Spleen (tissue), 11 donors: ENCODE measurements around the gene LRRTM1. TPM values are rescaled to one million over a fixed set of nuclear protein-coding genes. Genes with fewer than 3 reads are reported as not detected.

ENCODE experiments used
- DNase-seq: peaks from one replicate; pipeline ENCODE4 v3.0.0-alpha.2; 2020
- H3K27ac ChIP-seq, 8 donors: fragments of 200-600 bp; sonication (generic) in 7 of 8; 1 replicate in 4 of 8; 2 replicates in 4 of 8; pipeline versions ENCODE4 v1.5.0 to v1.8.0; 2016 to 2021; ENCODE audit warnings: inconsistent platforms in 4 of 8, mild to moderate bottlenecking in 4 of 8, moderate library complexity in 1 of 8
- H3K27me3 ChIP-seq, 7 donors: fragments of 200-600 bp; sonication (generic) in 6 of 7; replicated peaks in 1 of 7; 1 replicate in 4 of 7; 2 replicates in 3 of 7; pipeline versions ENCODE4 v1.5.0 to v1.8.0; 2016 to 2021; ENCODE audit warnings: inconsistent platforms in 3 of 7, mild to moderate bottlenecking in 1 of 7
- H3K36me3 ChIP-seq, 6 donors: fragments of 200-600 bp; sonication (generic) in 5 of 6; 1 replicate in 4 of 6; 2 replicates in 2 of 6; pipeline versions ENCODE4 v1.5.0 to v1.8.0; 2016 to 2021; ENCODE audit warnings: inconsistent platforms in 2 of 6
- H3K4me1 ChIP-seq, 6 donors: fragments of 200-600 bp; sonication (generic) in 5 of 6; 1 replicate in 3 of 6; 2 replicates in 3 of 6; pipeline versions ENCODE4 v1.5.0 to v1.8.0; 2016 to 2021; ENCODE audit warnings: inconsistent platforms in 3 of 6
- H3K4me3 ChIP-seq, 8 donors: fragments of 200-600 bp; sonication (generic) in 7 of 8; 1 replicate in 4 of 8; 2 replicates in 4 of 8; pipeline versions ENCODE4 v1.5.0 to v1.8.0; 2016 to 2021; ENCODE audit warnings: inconsistent platforms in 4 of 8, mild to moderate bottlenecking in 4 of 8, moderate library complexity in 2 of 8
- H3K9me3 ChIP-seq, 8 donors: fragments of 200-600 bp; sonication (generic) in 7 of 8; 1 replicate in 4 of 8; 2 replicates in 4 of 8; pipeline versions ENCODE4 v1.5.0 to v1.8.0; 2016 to 2021; ENCODE audit warnings: inconsistent platforms in 4 of 8
- CTCF ChIP-seq, 11 experiments: fragments of 200-600 bp in 7 of 11; fragments of 450-650 bp in 4 of 11; sonication (generic) in 4 of 11; IDR thresholded peaks in 8 of 11; conservative IDR thresholded peaks in 3 of 11; 1 replicate in 7 of 11; 2 replicates in 4 of 11; pipeline versions ENCODE4 v1.4.0 to v1.8.0; 2016 to 2021; ENCODE audit warnings: antibody characterized with exemption in 11 of 11, inconsistent platforms in 4 of 11, mild to moderate bottlenecking in 1 of 11
- POLR2A ChIP-seq, 3 donors: fragments of 450-650 bp; IDR thresholded peaks; one replicate each; pipeline ENCODE4 v1.5.1; 2017; ENCODE audit warnings: antibody characterized with exemption in 3 of 3, mild to moderate bottlenecking in 1 of 3
- POLR2AphosphoS5 ChIP-seq, 3 donors: sonication (generic); formaldehyde crosslinking; IDR thresholded peaks; one replicate each; pipeline ENCODE4 v1.5.1; 2017; ENCODE audit warnings: antibody characterized with exemption in 3 of 3
- WGBS, 5 donors: extraction: QIAGEN DNeasy Blood & Tissue Kit in 3 of 5; methylation state at CpG; one replicate each; pipeline versions ENCODE4 v1.1.5 to v1.1.7; 2013 to 2018; 5-methylcytosine and 5-hydroxymethylcytosine counted together
- intact Hi-C: fragments of 100-400 bp; cut with DNase I; formaldehyde crosslinking; loops from one replicate; pipeline ENCODE4 v1.15.0; 2023; ENCODE audit warnings: low total_unique reads
- polyA plus RNA-seq, 3 donors: library from polyadenylated mRNA; stranded (reverse); fragments of 200-250 nt; gene quantifications; one replicate each; pipeline ENCODE4 v1.2.1, GENCODE V29; 2013
- total RNA-seq, 7 donors: library from RNA; depleted of rRNA in 3 of 7; stranded (reverse); fragments of >200 nt in 3 of 7; fragmentation: NEBNext Ultra II Directional in 4 of 7; extraction: Animal tissue kit (Norgen Biotek cat#: 25700) in 4 of 7; gene quantifications; one replicate each; pipeline versions ENCODE4 v1.1.0 to v1.2.1, GENCODE V29; 2016 to 2021
- donor health status: healthy with polysubstance abuse.
- donor health status: DM: no; HTN: no; CAD: no; lungs with moderate emphysema.
- donor health status: DM: no; HTN: no; CAD: no.
- donor health status: Bipolar disorder and iron deficiency.
- donor health status: healthy.
- donor health status: DM: no; HTN: no; CAD: no.
- donor health status: DM: yes; HTN: yes; CAD: no.

Gene LRRTM1
- total and polyA plus RNA-seq, 10 donors = 0.10 TPM; not detected in 9

GRCh38 chr2:80258341-80258740, 46.2 kb downstream of the LRRTM1 start:
- 76 to 93% (median 85%) methylated on average over 5 of the region's 5 CpGs for WGBS, 5 donors
- Histone ChIP-seq H3K36me3 (no peaks in the 10 kb centered on the region), H3K4me3 (no peak overlapping the region), H3K27me3 (no peaks in the 10 kb centered on the region), H3K9me3 (no peaks in the 10 kb centered on the region), H3K4me1 (no peaks in the 10 kb centered on the region), H3K27ac (no peak overlapping the region)
- no peak for DNase-seq
- intact Hi-C loops = no loop called here
- TF ChIP-seq POLR2A (IDR thresholded peaks at IDR 0.05) = no peak
- no peak for TF ChIP-seq POLR2AphosphoS5 (IDR thresholded peaks at IDR 0.05)
- no peak for TF ChIP-seq CTCF (IDR thresholded peaks at IDR 0.05 in 8 of 11, conservative IDR thresholded peaks at IDR 0.05 in 3 of 11)

- H3K36me3 ChIP-seq = no peaks in the 10 kb centered on the region
- TF ChIP-seq POLR2AphosphoS5 (IDR thresholded peaks at IDR 0.05) = no peak
- no peak for TF ChIP-seq POLR2A (IDR thresholded peaks at IDR 0.05)
- no peak for TF ChIP-seq CTCF (IDR thresholded peaks at IDR 0.05 in 8 of 11, conservative IDR thresholded peaks at IDR 0.05 in 3 of 11)
- no peaks in the 10 kb centered on the region for H3K4me1 ChIP-seq
- no peak overlapping the region for H3K4me3 ChIP-seq
- intact Hi-C loops = no loop called here
- WGBS, 5 donors = 88 to 98% (median 92%) methylated on average over 4 of the region's 4 CpGs
- no peak for DNase-seq
- H3K9me3 ChIP-seq = no peaks in the 10 kb centered on the region
- H3K27me3 ChIP-seq = no peaks in the 10 kb centered on the region
- no peak overlapping the region for H3K27ac ChIP-seq
Measured at GRCh38 chr2:80257450-80257849, 47.1 kb downstream of the LRRTM1 start.

GRCh38 chr2:80256782-80257167, 47.8 kb downstream of the LRRTM1 start:
- WGBS, 5 donors = 4 to 16% (median 13%) methylated on average over 3 of the region's 3 CpGs

More at GRCh38 chr2:80256782-80257167, 47.8 kb downstream of the LRRTM1 start:
- no peaks in the 10 kb centered on the region for H3K9me3 ChIP-seq
- no peaks in the 10 kb centered on the region for H3K4me1 ChIP-seq
- no peaks in the 10 kb centered on the region for H3K36me3 ChIP-seq
- intact Hi-C loops = no loop called here
- no peaks in the 10 kb centered on the region for H3K27me3 ChIP-seq
- H3K4me3 ChIP-seq = no peak overlapping the region
- DNase-seq = no peak
- no peak overlapping the region for H3K27ac ChIP-seq
- TF ChIP-seq CTCF (IDR thresholded peaks at IDR 0.05 in 8 of 11, conservative IDR thresholded peaks at IDR 0.05 in 3 of 11) (no peak), POLR2A (IDR thresholded peaks at IDR 0.05) (no peak), POLR2AphosphoS5 (IDR thresholded peaks at IDR 0.05) (no peak)
